ENCODE measurements around the gene NOTCH2.

GRCh38 chr1:119924948-119925898 is 144.2 kb downstream of the NOTCH2 start:
- TF ChIP-seq, protein P1, sequence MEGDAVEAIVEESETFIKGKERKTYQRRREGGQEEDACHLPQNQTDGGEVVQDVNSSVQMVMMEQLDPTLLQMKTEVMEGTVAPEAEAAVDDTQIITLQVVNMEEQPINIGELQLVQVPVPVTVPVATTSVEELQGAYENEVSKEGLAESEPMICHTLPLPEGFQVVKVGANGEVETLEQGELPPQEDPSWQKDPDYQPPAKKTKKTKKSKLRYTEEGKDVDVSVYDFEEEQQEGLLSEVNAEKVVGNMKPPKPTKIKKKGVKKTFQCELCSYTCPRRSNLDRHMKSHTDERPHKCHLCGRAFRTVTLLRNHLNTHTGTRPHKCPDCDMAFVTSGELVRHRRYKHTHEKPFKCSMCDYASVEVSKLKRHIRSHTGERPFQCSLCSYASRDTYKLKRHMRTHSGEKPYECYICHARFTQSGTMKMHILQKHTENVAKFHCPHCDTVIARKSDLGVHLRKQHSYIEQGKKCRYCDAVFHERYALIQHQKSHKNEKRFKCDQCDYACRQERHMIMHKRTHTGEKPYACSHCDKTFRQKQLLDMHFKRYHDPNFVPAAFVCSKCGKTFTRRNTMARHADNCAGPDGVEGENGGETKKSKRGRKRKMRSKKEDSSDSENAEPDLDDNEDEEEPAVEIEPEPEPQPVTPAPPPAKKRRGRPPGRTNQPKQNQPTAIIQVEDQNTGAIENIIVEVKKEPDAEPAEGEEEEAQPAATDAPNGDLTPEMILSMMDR (IDR thresholded peaks at IDR 0.05): no peak
- TF ChIP-seq POLR2A (IDR thresholded peaks at IDR 0.05): no peak
